ENCODE data around the gene MICAL3. TPM values are rescaled to one million over a fixed set of nuclear protein-coding genes. Genes with fewer than 3 reads are reported as not detected.

MICAL3 gene
- total and polyA plus RNA-seq, 2 of the 8 experiments (the other 6 are each of a cell fraction or from before 2014, with no cell fraction given) = 8.3 to 41.8 TPM

DNA sequence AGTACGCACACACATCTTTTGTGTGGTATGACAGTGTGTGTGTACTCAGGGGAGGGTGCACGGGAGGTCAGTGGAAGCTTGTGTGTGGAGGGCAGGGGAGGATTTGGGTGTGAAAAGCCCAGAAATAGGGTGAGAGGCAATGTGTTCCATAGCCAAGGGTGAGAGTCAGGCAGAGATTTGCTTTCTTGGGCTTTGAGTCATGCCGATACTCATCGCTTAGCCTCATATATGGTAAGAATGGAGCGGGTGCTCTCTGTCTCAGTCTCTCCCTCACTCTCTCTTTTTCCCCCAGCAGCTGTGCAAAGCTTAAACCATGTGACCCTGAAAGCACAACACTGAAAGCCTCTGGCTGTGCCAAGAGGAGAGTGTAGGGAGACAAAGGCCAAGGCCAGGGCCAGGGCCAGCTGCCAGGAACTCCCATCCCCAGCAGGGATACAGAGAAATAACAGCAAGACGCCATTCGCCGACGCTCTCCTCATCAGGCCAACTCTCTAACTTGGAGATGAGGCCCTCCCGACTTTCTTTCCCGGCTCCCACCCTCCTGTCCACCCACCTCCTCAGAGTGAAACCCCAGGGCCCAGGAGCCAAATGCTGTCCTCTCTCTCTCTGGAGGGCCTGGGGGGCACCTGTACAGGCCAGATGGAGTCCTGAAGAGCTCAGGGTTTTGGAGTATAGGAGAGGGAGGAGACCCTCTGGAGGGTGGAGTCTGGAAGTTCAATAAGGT lies 20.3 kb upstream of the MICAL3 start:
- Histone ChIP-seq H3K56ac (replicated peaks; ENCODE audit: insufficient read length, low read depth, low read length) (no peak overlapping the region), H2BK12ac (ENCODE audit: low read depth, low read length) (no peak overlapping the region), H3K9ac (replicated peaks in 1 of 4; ENCODE audit: extremely low read depth in 1 of 4, low read depth in 3 of 4, low read length in 3 of 4) (no peak overlapping the region), H4K20me1 (replicated peaks in 1 of 2; ENCODE audit: control insufficient read depth in 1 of 2, insufficient read depth in 2 of 2, low read length in 2 of 2) (no peaks in the 10 kb centered on the region), H4K91ac (replicated peaks; ENCODE audit: insufficient read length, low read length) (no peak overlapping the region), H2BK15ac (ENCODE audit: low read length) (no peak overlapping the region), H3K4me3 (ENCODE audit: extremely low read depth in 1 of 4, insufficient read depth in 2 of 4, low read depth in 3 of 4, low read length in 4 of 4) (no peak overlapping the region), H3K23me2 (ENCODE audit: low read depth, low read length) (no peaks in the 10 kb centered on the region), H3K18ac (ENCODE audit: extremely low read depth, low read length) (no peak overlapping the region), H3K27ac (ENCODE audit: low read depth, low read length) (no peak overlapping the region), H2AFZ (ENCODE audit: low read length) (0 out of 2 replicates have a peak overlapping the region, but pooled peaks have one; percentile 47), H3K79me2 (ENCODE audit: control insufficient read depth in 1 of 2, insufficient read depth in 2 of 2, low read length in 2 of 2) (no peaks in the 10 kb centered on the region), H3K27me3 (replicated peaks in 1 of 4; ENCODE audit: control insufficient read depth in 3 of 4, extremely low read depth in 1 of 4, insufficient read depth in 3 of 4, low read length in 3 of 4) (no peaks in the 10 kb centered on the region; a peak in 1 of 7 replicates), H2BK5ac (ENCODE audit: low read depth, low read length) (no peak overlapping the region), H3K79me1 (ENCODE audit: low read depth, low read length) (no peaks in the 10 kb centered on the region), H3K9me3 (ENCODE audit: insufficient read depth in 2 of 2, low read depth in 1 of 2, low read length in 1 of 2) (peaks cover 3 to 7% of the 10 kb centered on the region in 2 experiments; a peak in 3 of 4 replicates), H3K4ac (replicated peaks; ENCODE audit: insufficient read length, low read depth, low read length) (no peak overlapping the region), H3K4me2 (ENCODE audit: insufficient read depth in 1 of 2, low read depth in 2 of 2, low read length in 2 of 2) (no peak overlapping the region), H4K5ac (ENCODE audit: insufficient read length, low read depth, low read length) (no peak overlapping the region), H2BK120ac (replicated peaks; ENCODE audit: low read depth, low read length) (no peak overlapping the region), H3K4me1 (replicated peaks in 1 of 4; ENCODE audit: control insufficient read depth in 3 of 4, insufficient read depth in 4 of 4, low read length in 3 of 4) (no peaks in the 10 kb centered on the region), H2AK5ac (ENCODE audit: low read depth, low read length) (no peak overlapping the region), H3K14ac (ENCODE audit: insufficient read length) (no peak overlapping the region), H3K36me3 (ENCODE audit: control insufficient read depth in 2 of 4, insufficient read depth in 4 of 4, low read length in 3 of 4) (no peaks in the 10 kb centered on the region), H2BK20ac (ENCODE audit: low read length) (no peak overlapping the region), H4K8ac (ENCODE audit: extremely low read depth, insufficient read depth, low read length) (no peak overlapping the region), H3K23ac (ENCODE audit: insufficient read length) (no peak overlapping the region)
- WGBS, 2 experiments (ENCODE audit: extremely low coverage in 1 of 2, insufficient coverage in 1 of 2, insufficient read length in 1 of 2, insufficient replicate concordance in 2 of 2, low coverage in 1 of 2, low lambda C conversion rate in 2 of 2, missing lambda C conversion rate in 1 of 2) = 78% methylated on average over 8 of the region's 11 CpGs; no CpG with 5 or more reads in 1 of the 2 experiments
- FAIRE-seq (no peak), DNase-seq (ENCODE audit: low read depth in 1 of 2, low spot score in 2 of 2) (no peak)
- CTCF ChIA-PET (ENCODE audit: partially characterized antibody) = interaction anchor here (1.0 to 1.6 kb wide), 2 partner anchors 27 to 31 kb away, joined by 3 to 6 read pairs; no protein-coding TSS in a partner anchor
- POLR2A ChIA-PET (ENCODE audit: partially characterized antibody) = interaction anchor here (0.5 kb wide), 1 partner anchor 26 kb away, joined by 3 read pairs; no protein-coding TSS in a partner anchor
- TF ChIP-seq CBX8 (IDR thresholded peaks at IDR 0.05; ENCODE audit: borderline replicate concordance, low read depth, low read length) (no peak), PHF8 (conservative IDR thresholded peaks at IDR 0.05; ENCODE audit: low read depth, low read length) (no peak), NANOG (IDR thresholded peaks at IDR 0.05; ENCODE audit: insufficient read depth, low read depth, low read length, poor library complexity, severe bottlenecking) (no peak), FOSL1 (IDR thresholded peaks at IDR 0.05; ENCODE audit: insufficient read depth, low read depth, low read length) (no peak), RAD21 (IDR thresholded peaks at IDR 0.05 in 1 of 2, conservative IDR thresholded peaks at IDR 0.05 in 1 of 2; ENCODE audit: low read depth in 2 of 2, low read length in 2 of 2) (no peak), BCL11A (IDR thresholded peaks at IDR 0.05; ENCODE audit: low read depth in 2 of 2, low read length in 2 of 2) (no peak), EGR1 (IDR thresholded peaks at IDR 0.05; ENCODE audit: borderline replicate concordance, low read depth, low read length) (no peak), BRCA1 (IDR thresholded peaks at IDR 0.05; ENCODE audit: low read depth, low read length) (no peak), CHD2 (IDR thresholded peaks at IDR 0.05; ENCODE audit: low read length) (no peak), TCF12 (IDR thresholded peaks at IDR 0.05; ENCODE audit: low read depth, low read length) (no peak), GTF2F1 (IDR thresholded peaks at IDR 0.05; ENCODE audit: borderline replicate concordance, low read depth, low read length) (no peak), SP1 (IDR thresholded peaks at IDR 0.05; ENCODE audit: low read depth, low read length) (no peak)
